Gastroesophageal sphincter (tissue), 4 donors: ENCODE measurements around the gene PCNX3. TPM values are rescaled to one million over a fixed set of nuclear protein-coding genes. Genes with fewer than 3 reads are reported as not detected.
A peak's percentile ranks its signal among the peaks of the same experiment; 100 is the strongest.

Source experiments
- ATAC-seq: fragments of 150-250 bp; one replicate; pipeline ENCODE4 v1.9.1; 2016; ENCODE audit warnings: mild to moderate bottlenecking, moderate library complexity
- H3K27ac ChIP-seq, 4 donors: fragments of 200-600 bp; sonication (generic) in 3 of 4; 1 replicate in 3 of 4; 2 replicates in 1 of 4; pipeline ENCODE4 v1.5.1; 2016 to 2019
- H3K27me3 ChIP-seq: fragments of 200-600 bp; sonication (generic); one replicate; pipeline ENCODE4 v1.5.1; 2019
- H3K36me3 ChIP-seq, 2 donors: fragments of 200-600 bp; sonication (generic); one replicate each; pipeline ENCODE4 v1.5.1; 2019; ENCODE audit warnings: control low read depth in 1 of 2
- H3K4me1 ChIP-seq, 3 donors: fragments of 200-600 bp; sonication (generic); 1 replicate in 2 of 3; 2 replicates in 1 of 3; pipeline ENCODE4 v1.5.1; 2016 to 2019; ENCODE audit warnings: control low read depth in 2 of 3
- H3K4me3 ChIP-seq, 2 donors: fragments of 200-600 bp; sonication (generic); one replicate each; pipeline ENCODE4 v1.5.1; 2019; ENCODE audit warnings: mild to moderate bottlenecking in 1 of 2, moderate library complexity in 1 of 2
- H3K9me3 ChIP-seq, 3 donors: fragments of 200-600 bp; sonication (generic); one replicate each; pipeline ENCODE4 v1.5.1; 2017 to 2019; ENCODE audit warnings: control low read depth in 2 of 3
- CTCF ChIP-seq, 4 experiments: fragments of 200-600 bp in 2 of 4; fragments of 450-650 bp in 2 of 4; sonication (generic) in 1 of 4; IDR thresholded peaks; one replicate each; pipeline ENCODE4 v1.5.1; 2017 to 2019; ENCODE audit warnings: antibody characterized with exemption in 4 of 4, mild to moderate bottlenecking in 2 of 4, moderate library complexity in 2 of 4
- EP300 ChIP-seq: sonication (generic); formaldehyde crosslinking; IDR thresholded peaks from one replicate; pipeline ENCODE4 v1.6.1; 2017; ENCODE audit warnings: antibody characterized with exemption, mild to moderate bottlenecking
- POLR2A ChIP-seq, 2 donors: fragments of 450-650 bp; IDR thresholded peaks; one replicate each; pipeline ENCODE4 v1.6.1; 2017; ENCODE audit warnings: antibody characterized with exemption in 2 of 2, mild to moderate bottlenecking in 2 of 2, moderate library complexity in 1 of 2
- POLR2AphosphoS5 ChIP-seq: sonication (generic); formaldehyde crosslinking; IDR thresholded peaks from one replicate; pipeline ENCODE4 v1.6.1; 2017; ENCODE audit warnings: antibody characterized with exemption
- WGBS, 2 donors: methylation state at CpG; one replicate each; pipeline ENCODE4 v1.1.5; 2018; ENCODE audit warnings: low coverage in 1 of 2; 5-methylcytosine and 5-hydroxymethylcytosine counted together
- total RNA-seq, 4 donors: library from RNA; depleted of rRNA; stranded (reverse); fragments of >200 nt; gene quantifications; one replicate each; pipeline ENCODE4 v1.1.0, GENCODE V29; 2016

PCNX3 gene
- total RNA-seq, 4 donors from 2014 or later, result 15.9 to 40.1 (median 19.3) TPM

- Histone ChIP-seq H3K27me3 (no peaks in the 10 kb centered on the region), H3K4me1 (peaks cover 8 to 88% (median 46%) of the 10 kb centered on the region in 3 donors), H3K4me3 (peak overlapping the region; percentile 62 to 96), H3K36me3 (no peaks in the 10 kb centered on the region), H3K9me3 (no peaks in the 10 kb centered on the region), H3K27ac (peak overlapping the region; percentile 72 to 99 (median 98))
- 5 to 11% methylated on average over 5 to 8 of the region's 11 CpGs for WGBS, 2 donors
- TF ChIP-seq POLR2A (IDR thresholded peaks at IDR 0.05), result no peak
- peak in 3 of 4 experiments; percentile 39 to 60 (median 55) for TF ChIP-seq CTCF (IDR thresholded peaks at IDR 0.05)
- no peak for ATAC-seq
Observed at GRCh38 chr11:65571940-65572339, 43.6 kb upstream of the PCNX3 start.

GRCh38 chr11:65572356-65573051 is 43.1 kb upstream of the PCNX3 start, which contains the start of gene FAM89B:
FAM89B (plus strand) TSS chr11:65572538; CDS start chr11:65572670, 132 bp downstream.
- peak within 1 kb of the TSS; percentile 72 to 99 (median 98) for H3K27ac ChIP-seq
- no peaks in the 10 kb centered on the region for H3K9me3 ChIP-seq
- peaks cover 8 to 88% (median 52%) of the 10 kb centered on the region in 3 donors for H3K4me1 ChIP-seq
- ATAC-seq, result peak; percentile 42
- H3K36me3 ChIP-seq, result no peaks in the 10 kb centered on the region
- 0% methylated on average over 5 of the region's 86 CpGs; no CpG with 5 or more reads in 1 of the 2 donors for WGBS, 2 donors
- peak; percentile 68 to 88 for TF ChIP-seq POLR2A (IDR thresholded peaks at IDR 0.05)
- TF ChIP-seq CTCF (IDR thresholded peaks at IDR 0.05), result no peak
- no peak for TF ChIP-seq EP300
- peak; percentile 20 for TF ChIP-seq POLR2AphosphoS5
- H3K4me3 ChIP-seq, result peak within 1 kb of the TSS; percentile 62 to 96
- H3K27me3 ChIP-seq, result no peaks in the 10 kb centered on the region

GRCh38 chr11:65573391-65574079 is 42.0 kb upstream of the PCNX3 start:
- TF ChIP-seq POLR2AphosphoS5 (no peak), EP300 (no peak), CTCF (IDR thresholded peaks at IDR 0.05) (no peak), POLR2A (IDR thresholded peaks at IDR 0.05) (no peak)
- H3K27ac ChIP-seq, result peak overlapping the region; percentile 72 to 99 (median 98)
- ATAC-seq, result no peak
- H3K36me3 ChIP-seq, result peaks cover 0 to 6% of the 10 kb centered on the region in 2 donors
- no peaks in the 10 kb centered on the region for H3K27me3 ChIP-seq
- H3K4me3 ChIP-seq, result peak overlapping the region; percentile 62 to 96
- no peaks in the 10 kb centered on the region for H3K9me3 ChIP-seq
- H3K4me1 ChIP-seq, result peaks cover 8 to 88% (median 59%) of the 10 kb centered on the region in 3 donors
- 0% methylated on average over 3 of the region's 22 CpGs; no CpG with 5 or more reads in 1 of the 2 donors for WGBS, 2 donors

- 0% methylated on average over 6 of the region's 67 CpGs; no CpG with 5 or more reads in 1 of the 2 donors for WGBS, 2 donors
- H3K4me1 ChIP-seq, result peaks cover 8 to 88% (median 54%) of the 10 kb centered on the region in 3 donors
Observed at GRCh38 chr11:65574109-65574810, 41.3 kb upstream of the PCNX3 start.

More at GRCh38 chr11:65574109-65574810, 41.3 kb upstream of the PCNX3 start:
- peak in 3 of 4 experiments; percentile 86 to 100 (median 96) for TF ChIP-seq CTCF (IDR thresholded peaks at IDR 0.05)
- peak; percentile 90 for TF ChIP-seq POLR2AphosphoS5
- TF ChIP-seq POLR2A (IDR thresholded peaks at IDR 0.05), result no peak
- no peaks in the 10 kb centered on the region for H3K9me3 ChIP-seq
- no peaks in the 10 kb centered on the region for H3K27me3 ChIP-seq
- H3K4me3 ChIP-seq, result peak overlapping the region; percentile 78 to 96
- ATAC-seq, result peak; percentile 54
- peak overlapping the region; percentile 72 to 99 (median 98) for H3K27ac ChIP-seq
- peaks cover 0 to 13% of the 10 kb centered on the region in 2 donors for H3K36me3 ChIP-seq
